ENCODE measurements around the gene BATF3.

DNA sequence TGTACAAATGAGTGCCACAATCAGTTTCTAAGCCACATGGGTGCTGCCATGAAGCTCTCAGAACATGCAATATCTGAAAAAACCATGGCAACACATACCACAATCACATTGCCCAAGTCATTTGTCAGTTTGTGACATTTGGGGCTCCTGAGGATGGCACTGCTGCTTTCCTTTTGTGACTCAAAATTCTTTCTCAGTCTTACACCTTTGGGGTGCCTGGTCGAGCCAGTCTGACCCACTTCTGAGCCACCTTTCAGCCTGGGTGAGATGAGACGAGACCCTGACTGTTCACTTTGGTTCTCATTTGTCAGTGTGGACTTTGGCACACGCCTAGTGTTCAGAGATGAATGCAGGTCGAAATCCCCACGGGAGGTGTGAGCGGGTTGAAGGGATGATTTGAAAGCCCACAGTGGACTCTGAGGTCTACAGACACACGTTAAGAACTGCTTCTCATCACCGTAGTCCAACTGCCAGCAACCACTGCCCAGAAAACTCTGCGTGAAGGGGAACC, 8.0 kb downstream of the BATF3 start:
- TF ChIP-seq EZH2phosphoT487 (IDR thresholded peaks at IDR 0.05; ENCODE audit: low read depth), result no peak
- TF ChIP-seq, protein P1, sequence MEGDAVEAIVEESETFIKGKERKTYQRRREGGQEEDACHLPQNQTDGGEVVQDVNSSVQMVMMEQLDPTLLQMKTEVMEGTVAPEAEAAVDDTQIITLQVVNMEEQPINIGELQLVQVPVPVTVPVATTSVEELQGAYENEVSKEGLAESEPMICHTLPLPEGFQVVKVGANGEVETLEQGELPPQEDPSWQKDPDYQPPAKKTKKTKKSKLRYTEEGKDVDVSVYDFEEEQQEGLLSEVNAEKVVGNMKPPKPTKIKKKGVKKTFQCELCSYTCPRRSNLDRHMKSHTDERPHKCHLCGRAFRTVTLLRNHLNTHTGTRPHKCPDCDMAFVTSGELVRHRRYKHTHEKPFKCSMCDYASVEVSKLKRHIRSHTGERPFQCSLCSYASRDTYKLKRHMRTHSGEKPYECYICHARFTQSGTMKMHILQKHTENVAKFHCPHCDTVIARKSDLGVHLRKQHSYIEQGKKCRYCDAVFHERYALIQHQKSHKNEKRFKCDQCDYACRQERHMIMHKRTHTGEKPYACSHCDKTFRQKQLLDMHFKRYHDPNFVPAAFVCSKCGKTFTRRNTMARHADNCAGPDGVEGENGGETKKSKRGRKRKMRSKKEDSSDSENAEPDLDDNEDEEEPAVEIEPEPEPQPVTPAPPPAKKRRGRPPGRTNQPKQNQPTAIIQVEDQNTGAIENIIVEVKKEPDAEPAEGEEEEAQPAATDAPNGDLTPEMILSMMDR (IDR thresholded peaks at IDR 0.05; ENCODE audit: low read depth, low read length), result no peak
